OCI-LY7 (cell line): ENCODE data around the gene CYP17A1. TPM values are rescaled to one million over a fixed set of nuclear protein-coding genes. Genes with fewer than 3 reads are reported as not detected.

ENCODE experiments used
- Bru-seq: library from RNA; stranded (reverse); fragments of 400-500 nt; gene quantifications from one replicate; lab custom pipeline; 2021; lab: Mats Ljungman, UMichigan
- BruChase-seq, 2 experiments: library from RNA; stranded (reverse); fragments of 400-500 nt; gene quantifications; one replicate each; lab custom pipeline; 2021; lab: Mats Ljungman, UMichigan
- BruUV-seq: library from RNA; stranded (reverse); fragments of 400-500 nt; replicated peaks from 2 replicates; lab custom pipeline; 2021; lab: Mats Ljungman, UMichigan
- CTCF ChIA-PET: fragments of 300-600 bp; sonication (Branson Sonifier 250); formaldehyde crosslinking; loops from one replicate; lab custom pipeline; 2022; ENCODE audit warnings: antibody characterized with exemption; ENCODE audit not compliant: unreplicated experiment; lab: Charles Lee
- POLR2A ChIA-PET: fragments of 300-600 bp; sonication (Branson Sonifier 250); formaldehyde crosslinking; loops from one replicate; lab custom pipeline; 2022; ENCODE audit warnings: antibody characterized with exemption; lab: Charles Lee
- DNase-seq: peaks from one replicate; pipeline ENCODE4 v3.0.0-alpha.2; 2015; ENCODE audit warnings: low spot score
- H2AFZ ChIP-seq: fragments of 200-600 bp; sonication (generic), shearing (Covaris generic); 2 replicates; pipeline ENCODE4 v1.6.1; 2014; ENCODE audit warnings: mild to moderate bottlenecking, antibody characterized with exemption, low read length, moderate library complexity
- H3K27ac ChIP-seq: fragments of 200-600 bp; sonication (generic); 2 replicates; pipeline ENCODE4 v1.5.1; 2014; ENCODE audit warnings: mixed run types, low read depth, mild to moderate bottlenecking, moderate library complexity, low read length, inconsistent platforms; ENCODE audit not compliant: poor library complexity, severe bottlenecking
- H3K36me3 ChIP-seq: fragments of 200-600 bp; sonication (generic); 2 replicates; pipeline ENCODE4 v1.6.1; 2014; ENCODE audit warnings: mild to moderate bottlenecking, antibody characterized with exemption, low read length, moderate library complexity, mixed read lengths; ENCODE audit not compliant: insufficient read depth
- H3K4me1 ChIP-seq: fragments of 200-600 bp; sonication (generic); 2 replicates; pipeline ENCODE4 v1.5.1; 2014; ENCODE audit warnings: mild to moderate bottlenecking, low read length; ENCODE audit not compliant: insufficient read depth, poor library complexity, severe bottlenecking
- H3K4me2 ChIP-seq: fragments of 200-600 bp; sonication (generic); 2 replicates; pipeline ENCODE4 v1.6.1; 2014; ENCODE audit warnings: mild to moderate bottlenecking, low read length
- H3K4me3 ChIP-seq: fragments of 200-600 bp; sonication (generic); 2 replicates; pipeline ENCODE4 v1.5.1; 2014; ENCODE audit warnings: mild to moderate bottlenecking, low read depth, low read length; ENCODE audit not compliant: poor library complexity, severe bottlenecking
- H3K79me2 ChIP-seq: fragments of 200-600 bp; sonication (generic); 2 replicates; pipeline ENCODE4 v1.6.1; 2016; ENCODE audit warnings: low read depth, mild to moderate bottlenecking, low read length, moderate library complexity, mixed read lengths; ENCODE audit not compliant: insufficient read depth
- H3K9me2 ChIP-seq: fragments of 200-600 bp; sonication (generic); 2 replicates; pipeline ENCODE4 v1.6.1; 2016; ENCODE audit warnings: mild to moderate bottlenecking, low read length, mixed read lengths; ENCODE audit not compliant: insufficient read depth
- H3K9me3 ChIP-seq: fragments of 200-600 bp; sonication (generic); 2 replicates; pipeline ENCODE4 v1.6.1; 2014; ENCODE audit warnings: mild to moderate bottlenecking, mixed run types, low read length, mixed read lengths
- H4K20me1 ChIP-seq: fragments of 200-600 bp; sonication (generic); 2 replicates; pipeline ENCODE4 v1.6.1; 2014; ENCODE audit warnings: mild to moderate bottlenecking, antibody characterized with exemption, low read length, moderate library complexity, mixed read lengths; ENCODE audit not compliant: insufficient read depth
- CTCF ChIP-seq: fragments of 200-600 bp; sonication (generic); conservative IDR thresholded peaks from 2 replicates; pipeline ENCODE4 v1.5.1; 2014; ENCODE audit warnings: mild to moderate bottlenecking, antibody characterized with exemption, low read length, moderate library complexity, mixed read lengths
- EZH2phosphoT487 ChIP-seq: fragments of 200-600 bp; sonication (generic); IDR thresholded peaks from 2 replicates; pipeline ENCODE4 v1.6.1; 2018; ENCODE audit warnings: low read depth, borderline replicate concordance, mild to moderate bottlenecking, mixed run types, antibody characterized with exemption, low read length, moderate library complexity, mixed read lengths
- intact Hi-C: fragments of 100-400 bp; cut with micrococcal nuclease; formaldehyde crosslinking; loops from one replicate; pipeline ENCODE4 v1.10.0; 2022; ENCODE audit not compliant: unreplicated experiment
- long read RNA-seq: library from polyadenylated mRNA; stranded (forward); transcript quantifications from one replicate; pipeline ENCODE4 v2.0.0, GENCODE V29; 2022
- total RNA-seq, 2 experiments: library from RNA; depleted of rRNA in 1 of 2; stranded (reverse); fragments of >200 nt in 1 of 2; shearing (Covaris generic) in 1 of 2; gene quantifications; 2 replicates each; pipeline ENCODE4 v1.2.3, GENCODE V29; 2014 to 2022

Gene CYP17A1
- not detected in 2 replicates for total RNA-seq (2014; rRNA removed; shearing (Covaris generic))
- total RNA-seq (2022), result not detected in 2 replicates
- percentile 15 among the genes with signal in this experiment for Bru-seq, nascent RNA
- percentile 11 among the genes with signal in this experiment for BruChase-seq, experiment 1, labeled RNA remaining after a 6-hour chase
- not detected for BruChase-seq, experiment 2, labeled RNA remaining after a 2-hour chase
- long read RNA-seq, result 0 reads

- Histone ChIP-seq H3K36me3 (no peaks in the 10 kb centered on the region), H3K4me2 (no peak within 1 kb of the TSS), H3K79me2 (no peaks in the 10 kb centered on the region), H4K20me1 (no peaks in the 10 kb centered on the region), H3K4me3 (no peak within 1 kb of the TSS), H3K9me3 (peaks cover 8% of the 10 kb centered on the region), H3K4me1 (no peaks in the 10 kb centered on the region), H3K27ac (no peak within 1 kb of the TSS), H3K9me2 (no peaks in the 10 kb centered on the region), H2AFZ (no peak within 1 kb of the TSS)
- DNase-seq, result no peak
- ChIA-PET POLR2A (interaction anchor here (0.5 to 1.1 kb wide), 2 partner anchors 11 to 64 kb away, joined by 3 to 5 read pairs; no protein-coding TSS in a partner anchor), CTCF (no interaction called here)
- TF ChIP-seq EZH2phosphoT487, result no peak
- TF ChIP-seq CTCF, result no peak
- intact Hi-C loops, result loop anchor here (5.0 kb wide), 1 partner anchor 405 kb away; no protein-coding TSS in a partner anchor
- BruUV-seq, result no TSS peak
Observed at GRCh38 chr10:102837230-102837721, at the start of gene CYP17A1. CYP17A1 (minus strand) TSS chr10:102837413; CDS start chr10:102837361, 52 bp downstream.

GRCh38 chr10:102880256-102880655 is 43.0 kb upstream of the CYP17A1 start:
- POLR2A ChIA-PET, result no interaction called here
- no TSS peak for BruUV-seq

More at GRCh38 chr10:102880256-102880655, 43.0 kb upstream of the CYP17A1 start:
- no peak overlapping the region for H3K27ac ChIP-seq
- no peaks in the 10 kb centered on the region for H3K9me2 ChIP-seq
- intact Hi-C loops, result no loop called here
- TF ChIP-seq CTCF (no peak), EZH2phosphoT487 (no peak)
- no peak for DNase-seq
- no peak overlapping the region for H3K4me2 ChIP-seq
- no peaks in the 10 kb centered on the region for H3K36me3 ChIP-seq
- H4K20me1 ChIP-seq, result no peaks in the 10 kb centered on the region
- H3K79me2 ChIP-seq, result no peaks in the 10 kb centered on the region
- H3K4me1 ChIP-seq, result no peaks in the 10 kb centered on the region
- H3K9me3 ChIP-seq, result no peaks in the 10 kb centered on the region
- H2AFZ ChIP-seq, result no peak overlapping the region
- H3K4me3 ChIP-seq, result no peak overlapping the region
- CTCF ChIA-PET, result no interaction called here
